Ramos (cell line): ENCODE results near the gene PRM1.

Source experiments
- in situ Hi-C: fragments of 300-500 bp; cut with MboI; formaldehyde crosslinking; loops from one replicate; pipeline ENCODE4 v1.14.3; 2022; ENCODE audit warnings: low sequenced_read_pairs; ENCODE audit not compliant: unreplicated experiment

PRM1 gene

GRCh38 chr16:11257131-11257938 is 23.8 kb downstream of the PRM1 start:
- in situ Hi-C loops, result loop anchor here (5.0 kb wide), 2 partner anchors 35 to 100 kb away; no protein-coding TSS in a partner anchor

- in situ Hi-C loops, result loop anchor here (5.0 kb wide), 2 partner anchors 36 to 101 kb away; no protein-coding TSS in a partner anchor
These were observed 24.4 kb downstream of the PRM1 start for GRCh38 chr16:11256661-11257130.

GRCh38 chr16:11255737-11256660 is 25.1 kb downstream of the PRM1 start, which contains the start of gene SOCS1:
Gene SOCS1, minus strand, starts transcription at chr16:11256204. Its CDS starts 726 bp downstream, at chr16:11255478.
- in situ Hi-C loops, result loop anchor here (5.0 kb wide), 2 partner anchors 36 to 101 kb away; no protein-coding TSS in a partner anchor

GRCh38 chr16:11254913-11255736 is 26.0 kb downstream of the PRM1 start:
- in situ Hi-C loops, result loop anchor here (5.0 kb wide), 2 partner anchors 37 to 102 kb away; no protein-coding TSS in a partner anchor

DNA sequence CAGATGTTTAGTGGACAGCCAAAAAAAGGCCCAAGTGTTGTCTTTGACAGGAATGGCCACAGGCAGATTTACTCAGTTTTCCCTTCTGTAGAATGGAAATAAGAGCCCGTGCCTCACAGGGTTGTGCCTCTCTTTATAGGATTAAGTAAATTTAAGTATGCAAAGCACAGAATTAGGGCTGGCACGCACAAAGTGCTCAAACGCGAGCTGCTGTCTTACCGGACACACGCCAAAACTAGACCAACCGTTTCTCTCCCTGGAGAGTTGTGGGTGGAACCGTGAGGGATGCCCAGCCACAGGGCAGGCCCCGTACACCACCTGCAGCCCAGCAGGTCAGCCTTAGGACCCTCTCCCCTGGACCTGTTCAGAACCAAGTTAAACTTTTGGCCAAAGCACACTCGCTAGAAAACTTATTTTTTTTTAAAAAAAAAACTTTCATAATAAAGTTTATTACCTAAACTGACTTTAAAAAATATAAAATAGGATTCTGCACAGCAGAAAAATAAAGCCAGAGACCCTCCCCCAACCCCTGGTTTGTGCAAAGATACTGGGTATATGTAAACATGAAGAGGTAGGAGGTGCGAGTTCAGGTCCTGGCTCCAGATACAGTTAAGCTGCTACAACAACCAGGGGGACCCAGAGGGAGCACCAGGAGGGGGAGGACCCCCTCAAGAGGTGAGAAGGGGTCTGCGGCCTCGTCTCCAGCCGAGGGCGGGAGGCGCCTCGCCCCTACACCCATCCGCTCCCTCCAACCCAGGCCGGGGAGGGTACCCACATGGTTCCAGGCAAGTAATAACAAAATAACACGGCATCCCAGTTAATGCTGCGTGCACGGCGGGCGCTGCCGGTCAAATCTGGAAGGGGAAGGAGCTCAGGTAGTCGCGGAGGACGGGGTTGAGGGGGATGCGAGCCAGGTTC is 26.9 kb downstream of the PRM1 start:
- in situ Hi-C loops, result no loop called here

GRCh38 chr16:11253009-11253994 is 27.8 kb downstream of the PRM1 start:
- in situ Hi-C loops, result no loop called here

DNA sequence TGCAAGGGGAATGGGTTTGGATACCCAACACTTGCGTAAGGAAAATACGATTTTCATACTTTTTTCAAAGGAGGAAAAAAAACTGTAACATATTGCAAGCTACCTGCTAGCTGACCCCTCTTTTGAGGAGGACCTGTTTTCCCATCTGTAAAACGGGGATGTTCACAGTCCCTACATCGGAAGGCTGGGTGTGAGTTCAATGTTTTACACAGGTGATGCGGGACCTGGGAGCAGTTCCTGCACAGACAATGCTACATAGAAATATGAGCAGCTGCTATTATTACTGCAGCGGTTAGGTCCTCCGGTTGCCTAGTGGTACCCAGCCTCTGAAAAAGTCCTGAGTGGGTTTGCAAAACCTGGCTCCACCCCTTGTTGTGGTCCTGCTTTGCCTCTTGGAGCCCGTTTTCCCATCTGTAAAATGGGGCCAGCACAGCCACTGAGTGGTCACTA is 28.6 kb downstream of the PRM1 start:
- in situ Hi-C loops, result no loop called here

DNA sequence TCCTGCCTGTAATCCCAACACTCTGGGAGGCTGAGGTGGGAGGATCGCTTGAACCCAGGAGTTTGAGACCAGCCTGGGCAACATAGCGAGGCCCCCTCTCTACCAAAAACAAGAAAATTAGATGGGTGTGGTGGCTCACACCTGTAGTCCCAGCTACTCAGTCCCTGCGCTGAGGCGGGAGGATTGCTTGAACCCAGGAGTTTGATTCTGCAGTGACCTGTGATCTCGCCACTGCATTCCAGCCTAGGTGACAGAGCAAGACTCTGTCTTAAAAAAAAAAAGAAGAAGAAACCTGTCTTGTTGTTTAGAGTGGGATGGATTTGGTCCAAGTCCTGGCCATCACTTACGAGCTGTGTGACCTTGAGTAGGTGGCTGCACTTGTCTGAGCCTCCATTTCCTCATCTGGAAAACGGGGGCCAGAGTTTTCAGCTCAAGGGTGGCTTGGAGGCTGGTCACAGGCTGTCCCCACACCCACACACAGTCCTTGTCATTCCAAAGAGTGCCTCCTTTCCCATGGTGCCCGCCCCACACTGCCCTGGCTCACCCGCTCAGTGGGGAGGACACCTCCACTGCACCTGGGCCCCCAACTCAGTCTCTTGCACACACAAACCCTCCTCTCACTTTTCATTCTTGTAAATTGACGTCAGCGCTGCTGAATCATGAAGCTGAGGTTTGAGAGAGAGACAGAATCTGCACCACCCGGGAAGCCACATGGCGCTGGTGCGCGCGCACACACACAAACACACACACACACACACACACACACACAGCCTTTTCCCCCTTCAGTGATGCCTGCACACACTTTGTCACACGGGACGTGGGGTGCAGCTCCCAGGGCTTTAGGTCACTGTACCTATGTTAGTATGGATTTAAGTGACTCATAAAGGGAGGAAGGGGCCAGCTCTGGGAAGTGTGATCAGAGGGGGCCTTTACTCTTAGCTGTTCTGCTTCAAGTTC is 29.3 kb downstream of the PRM1 start:
- in situ Hi-C loops, result no loop called here

DNA sequence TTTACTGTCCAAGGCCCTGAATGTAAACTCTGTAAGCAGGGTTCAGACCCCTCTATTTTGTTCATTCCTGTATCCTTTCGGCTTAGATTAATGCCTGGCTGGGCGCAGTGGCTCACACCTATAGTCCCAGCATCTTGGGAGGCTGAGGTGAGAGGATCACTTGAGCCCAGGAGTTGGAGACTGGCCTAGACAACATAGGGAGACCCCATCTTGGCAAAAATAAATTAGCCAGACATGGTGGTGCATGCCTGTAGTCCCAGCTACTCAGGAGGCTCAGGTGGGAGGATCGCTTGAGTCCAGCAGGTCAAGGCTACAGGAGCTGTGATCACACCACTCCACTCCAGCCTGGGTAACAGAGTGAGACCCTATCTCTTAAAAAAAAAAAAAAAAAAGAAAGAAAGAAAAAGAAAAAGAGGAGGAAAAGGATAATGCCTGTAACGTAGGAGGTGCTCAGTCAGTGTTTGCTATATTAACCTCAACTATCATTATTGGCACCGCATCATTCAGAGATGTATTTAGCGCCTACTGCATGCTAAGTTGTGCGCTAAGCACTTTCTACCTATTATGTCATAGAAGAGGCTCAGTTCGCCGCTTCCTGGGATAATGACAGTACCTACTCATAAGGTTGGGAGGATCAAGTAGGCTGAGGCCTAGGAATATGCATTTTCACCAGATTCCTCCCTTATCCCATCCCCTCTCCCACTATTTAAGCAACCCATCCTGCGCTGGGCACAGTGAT is 30.2 kb downstream of the PRM1 start:
- in situ Hi-C loops, result no loop called here

- in situ Hi-C loops, result no loop called here
These were observed 30.9 kb downstream of the PRM1 start for GRCh38 chr16:11250091-11250785.

DNA sequence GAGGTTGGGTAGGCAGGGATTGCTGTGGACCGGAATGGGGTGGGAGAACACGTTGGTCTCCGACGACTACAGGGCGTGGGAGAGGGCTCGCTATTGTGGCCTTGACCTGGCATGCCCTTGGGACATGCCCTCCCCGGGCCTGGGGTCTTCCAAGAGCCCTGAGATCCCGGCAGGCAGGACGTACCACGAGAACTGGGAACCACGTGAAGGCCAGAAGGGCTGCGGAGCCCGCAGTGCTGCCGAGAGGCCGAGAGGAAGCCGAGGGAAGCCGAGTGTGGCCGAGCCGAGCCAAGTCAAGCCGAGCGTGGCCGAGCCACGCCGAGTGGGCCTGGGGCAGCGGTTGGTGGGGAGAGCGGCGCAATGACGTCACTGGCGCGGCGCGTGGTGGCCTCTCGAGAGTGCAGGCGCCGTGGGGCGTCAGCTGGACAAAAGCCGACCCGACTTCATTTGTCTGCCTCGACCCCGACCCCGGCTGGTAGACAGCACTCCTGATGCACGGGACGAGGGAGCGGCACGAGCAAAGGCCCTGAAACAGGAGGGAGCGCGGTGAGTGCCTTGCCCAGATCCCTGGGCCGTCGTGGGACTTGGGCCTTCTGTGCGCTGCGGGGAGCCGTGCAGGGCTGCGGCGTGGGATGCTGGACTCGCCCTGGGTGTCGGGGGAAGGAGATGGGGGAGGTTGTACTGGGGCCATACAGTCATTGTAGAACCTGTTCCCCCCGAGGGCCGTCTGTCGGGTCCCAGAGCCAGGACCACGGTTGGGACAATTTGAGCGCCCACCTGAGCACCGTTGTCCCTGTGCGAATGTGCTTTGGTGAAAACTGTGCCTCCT is 31.7 kb downstream of the PRM1 start:
- in situ Hi-C loops, result no loop called here

- in situ Hi-C loops, result no loop called here
These were observed 33.0 kb downstream of the PRM1 start for GRCh38 chr16:11248133-11248532.

GRCh38 chr16:11245988-11246387 is 35.1 kb downstream of the PRM1 start:
- in situ Hi-C loops, result no loop called here

DNA sequence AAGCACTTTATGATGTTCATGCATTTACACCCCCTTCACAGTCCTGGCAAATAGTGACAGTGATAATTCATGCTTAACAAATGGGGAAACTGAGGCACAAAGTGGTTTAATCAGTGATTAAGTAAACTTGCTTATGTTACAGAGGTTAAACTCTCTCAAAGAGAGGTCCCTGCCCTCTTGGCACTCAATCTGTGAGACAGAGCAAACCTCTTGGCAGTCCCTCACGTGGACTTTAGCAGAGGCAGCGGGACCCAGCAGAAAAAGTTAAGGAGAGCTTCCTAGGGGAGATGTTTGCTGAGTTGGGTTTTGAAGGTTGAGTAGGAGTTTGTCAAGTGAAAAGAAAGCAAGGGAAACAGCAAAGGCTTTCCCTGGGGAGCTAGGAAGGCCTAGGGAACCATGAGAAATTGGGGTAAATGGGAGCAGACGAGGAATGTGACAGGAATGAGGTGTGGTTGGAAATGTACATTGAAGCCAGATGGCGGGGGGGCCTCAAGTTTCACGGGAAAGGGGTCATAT is 35.9 kb downstream of the PRM1 start:
- in situ Hi-C loops, result no loop called here
